Heart left ventricle (tissue), 16 donors: ENCODE results near the gene MGLL. TPM values are rescaled to one million over a fixed set of nuclear protein-coding genes. Genes with fewer than 3 reads are reported as not detected.

ENCODE experiments used
- ATAC-seq, 4 donors: fragments of 200-7000 bp; cut with Tn5 transposase; one replicate each; pipeline ENCODE4 v1.9.1; 2020 to 2022; ENCODE audit warnings: moderate library complexity in 4 of 4, mild to moderate bottlenecking in 3 of 4, moderate number of reproducible peaks in 1 of 4
- DNase-seq, 5 donors: peaks; one replicate each; pipeline ENCODE4 v3.0.0-alpha.2; 2020
- H3K27ac ChIP-seq, 12 donors: fragments of 200-600 bp; sonication (generic) in 4 of 12; one replicate each; pipeline versions ENCODE4 v1.5.0 to v1.8.0; 2016 to 2022; ENCODE audit warnings: mild to moderate bottlenecking in 2 of 12
- H3K27me3 ChIP-seq, 9 donors: fragments of 200-600 bp; sonication (generic) in 2 of 9; one replicate each; pipeline versions ENCODE4 v1.5.1 to v1.8.0; 2016 to 2022; ENCODE audit warnings: mild to moderate bottlenecking in 3 of 9
- H3K36me3 ChIP-seq, 9 donors: fragments of 200-600 bp; sonication (generic) in 2 of 9; one replicate each; pipeline versions ENCODE4 v1.5.0 to v1.8.0; 2018 to 2022; ENCODE audit warnings: mild to moderate bottlenecking in 2 of 9
- H3K4me1 ChIP-seq, 12 donors: fragments of 200-600 bp; sonication (generic) in 4 of 12; one replicate each; pipeline versions ENCODE4 v1.5.0 to v1.8.0; 2016 to 2022; ENCODE audit warnings: mild to moderate bottlenecking in 3 of 12
- H3K4me3 ChIP-seq, 12 donors: fragments of 200-600 bp; sonication (generic) in 4 of 12; one replicate each; pipeline versions ENCODE4 v1.5.0 to v1.8.0; 2017 to 2022; ENCODE audit warnings: mild to moderate bottlenecking in 9 of 12, moderate library complexity in 4 of 12
- H3K9me3 ChIP-seq, 12 donors: fragments of 200-600 bp; sonication (generic) in 4 of 12; one replicate each; pipeline versions ENCODE4 v1.5.0 to v1.8.0; 2016 to 2022; ENCODE audit warnings: mild to moderate bottlenecking in 1 of 12
- POLR2A ChIP-seq, 2 donors: fragments of 450-650 bp; IDR thresholded peaks; one replicate each; pipeline ENCODE4 v1.6.1; 2017; ENCODE audit warnings: antibody characterized with exemption in 2 of 2, mild to moderate bottlenecking in 2 of 2, moderate library complexity in 2 of 2
- WGBS, 4 donors: extraction: QIAGEN DNeasy Blood & Tissue Kit in 2 of 4; methylation state at CpG; one replicate each; pipeline versions ENCODE4 v1.1.5 to v1.1.7; 2013 to 2018; 5-methylcytosine and 5-hydroxymethylcytosine counted together
- intact Hi-C, 10 donors: fragments of 100-400 bp; cut with DNase I; formaldehyde crosslinking; loops; one replicate each; pipeline versions ENCODE4 v1.11.1 to v1.14.2; 2022
- polyA plus RNA-seq, 2 donors: library from polyadenylated mRNA; stranded (reverse); fragments of 200-250 nt; gene quantifications; one replicate each; pipeline ENCODE4 v1.2.3, GENCODE V29; 2013
- total RNA-seq, 9 donors: library from RNA; depleted of rRNA in 2 of 9; stranded (reverse); fragments of >200 nt in 2 of 9; fragmentation: NEBNext Ultra II Directional in 3 of 9; extraction: Animal tissue kit (Norgen Biotek cat#: 25700) in 3 of 9; gene quantifications; one replicate each; pipeline versions ENCODE4 v1.1.0 to v1.2.4, GENCODE V29; 2016 to 2023
- TF ChIP-seq, protein P1 (sequence below), 12 donors: fragments of 200-600 bp; sonication (generic) in 4 of 12; IDR thresholded peaks; one replicate each; pipeline versions ENCODE4 v1.5.0 to v1.8.0; 2018 to 2022; ENCODE audit warnings: antibody characterized with exemption in 12 of 12, mild to moderate bottlenecking in 5 of 12
- donor health status: ischemic (EF 13 %, LVEDD 7.1; RV severe dilation, severe dysfunction).
- donor health status: healthy with polysubstance abuse.
- donor health status: DM: no; HTN: yes; CAD: no.
- donor health status: DM: no; HTN: no; CAD: no.
- donor health status: ischemic (EF 25% LVEDD 6.9; RV normal size, moderate dysfunction).
- donor health status: ischemic (EF 25% LVEDD 5.7; RV mildly dilated, moderate dysfunction).
- donor health status: healthy.
- donor health status: DM: yes; HTN: yes; CAD: no.
- donor health status: ischemic (EF 35%, LVEDD 5.7; RV mildly dilated, moderate dysfunction).
- donor health status: nonischemic (EF 11% LVEDD 7.7; RV severe dilation, severe dysfunction).
- donor health status: DM: yes; HTN: yes; CAD: no.
- donor health status: PGD.
- donor health status: ischemic (EF 29% LVEDD 5.4; RV normal size, mild dysfunction).
- donor health status: nonischemic (EF 23%, LVEDD 6.1; RV moderate dilation, normal function).

The MGLL gene
- total and polyA plus RNA-seq, 11 donors: 38.5 to 119 (median 78.9) TPM

- WGBS, 4 donors: 95 to 100% (median 97%) methylated on average over 1 of the region's 1 CpG
- H3K36me3 ChIP-seq: peaks cover 0 to 35% (median 4%) of the 10 kb centered on the region in 9 donors
- intact Hi-C loops: loop anchor here in 1 of 10 donors (10.0 kb wide), 1 partner anchor 137 kb away; the partner anchor contains the start of gene KBTBD12
- ATAC-seq: no peak
- no peak overlapping the region for H3K4me3 ChIP-seq
- no peaks in the 10 kb centered on the region for H3K27me3 ChIP-seq
- TF ChIP-seq POLR2A (IDR thresholded peaks at IDR 0.05): no peak
- TF ChIP-seq, protein P1, sequence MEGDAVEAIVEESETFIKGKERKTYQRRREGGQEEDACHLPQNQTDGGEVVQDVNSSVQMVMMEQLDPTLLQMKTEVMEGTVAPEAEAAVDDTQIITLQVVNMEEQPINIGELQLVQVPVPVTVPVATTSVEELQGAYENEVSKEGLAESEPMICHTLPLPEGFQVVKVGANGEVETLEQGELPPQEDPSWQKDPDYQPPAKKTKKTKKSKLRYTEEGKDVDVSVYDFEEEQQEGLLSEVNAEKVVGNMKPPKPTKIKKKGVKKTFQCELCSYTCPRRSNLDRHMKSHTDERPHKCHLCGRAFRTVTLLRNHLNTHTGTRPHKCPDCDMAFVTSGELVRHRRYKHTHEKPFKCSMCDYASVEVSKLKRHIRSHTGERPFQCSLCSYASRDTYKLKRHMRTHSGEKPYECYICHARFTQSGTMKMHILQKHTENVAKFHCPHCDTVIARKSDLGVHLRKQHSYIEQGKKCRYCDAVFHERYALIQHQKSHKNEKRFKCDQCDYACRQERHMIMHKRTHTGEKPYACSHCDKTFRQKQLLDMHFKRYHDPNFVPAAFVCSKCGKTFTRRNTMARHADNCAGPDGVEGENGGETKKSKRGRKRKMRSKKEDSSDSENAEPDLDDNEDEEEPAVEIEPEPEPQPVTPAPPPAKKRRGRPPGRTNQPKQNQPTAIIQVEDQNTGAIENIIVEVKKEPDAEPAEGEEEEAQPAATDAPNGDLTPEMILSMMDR (IDR thresholded peaks at IDR 0.05): no peak
- peaks cover 0 to 8% (median 0%) of the 10 kb centered on the region in 12 donors for H3K9me3 ChIP-seq
- H3K4me1 ChIP-seq: peaks cover 9 to 86% (median 64%) of the 10 kb centered on the region in 12 donors
- DNase-seq: no peak
- no peak overlapping the region for H3K27ac ChIP-seq
Measured at GRCh38 chr3:127777332-127777731, 45.0 kb downstream of the MGLL start.

- Histone ChIP-seq H3K27me3 (no peaks in the 10 kb centered on the region), H3K36me3 (peaks cover 0 to 34% (median 4%) of the 10 kb centered on the region in 9 donors), H3K4me3 (no peak overlapping the region), H3K9me3 (peaks cover 0 to 8% (median 0%) of the 10 kb centered on the region in 12 donors), H3K4me1 (peaks cover 9 to 87% (median 55%) of the 10 kb centered on the region in 12 donors), H3K27ac (peak overlapping the region in 11 of 12 donors; percentile 24 to 79 (median 66))
- intact Hi-C loops: loop anchor here in 1 of 10 donors (10.0 kb wide), 1 partner anchor 138 kb away; the partner anchor contains the start of gene KBTBD12
- no peak for DNase-seq
- ATAC-seq: no peak
- no peak for TF ChIP-seq POLR2A (IDR thresholded peaks at IDR 0.05)
- TF ChIP-seq, protein P1 (IDR thresholded peaks at IDR 0.05): no peak
- 75 to 86% (median 83%) methylated on average over 3 to 10 of the region's 10 CpGs for WGBS, 4 donors
Measured at GRCh38 chr3:127776347-127776746, 46.0 kb downstream of the MGLL start.

DNA sequence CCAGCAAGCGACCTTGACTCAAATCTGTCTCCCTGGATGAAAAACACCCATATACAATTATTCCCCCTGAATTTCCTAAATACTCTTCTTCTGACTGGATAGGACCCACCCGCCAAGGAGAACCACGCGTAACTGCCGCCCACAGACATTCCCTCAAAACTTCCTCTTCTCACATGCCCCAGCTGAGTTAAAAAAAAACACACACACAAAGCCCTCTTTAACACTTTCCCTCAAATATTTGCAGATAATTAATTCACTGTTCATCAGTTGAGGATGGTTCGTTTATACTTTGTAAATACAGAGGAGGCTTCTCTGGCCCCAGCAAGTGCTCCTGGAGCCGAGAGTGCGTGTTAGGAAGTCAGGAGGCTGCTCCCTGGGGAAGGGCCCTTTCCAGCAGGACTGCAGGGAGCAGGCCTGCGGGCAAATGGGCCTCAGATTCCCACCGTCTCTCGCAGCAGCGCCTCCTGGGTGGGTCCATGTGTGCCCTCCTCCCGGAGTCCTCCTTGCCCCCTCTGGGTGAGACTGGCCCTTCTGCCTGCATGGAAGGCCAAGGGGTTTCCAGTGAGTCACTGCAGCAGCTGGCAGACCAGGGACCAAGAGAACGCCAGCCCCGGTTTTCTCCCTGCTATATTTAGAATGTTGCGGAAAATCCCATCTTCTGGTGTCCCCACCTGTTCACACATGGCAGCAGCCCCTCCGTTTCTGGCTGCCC, 46.8 kb downstream of the MGLL start:
- TF ChIP-seq, protein P1 (IDR thresholded peaks at IDR 0.05): no peak
- TF ChIP-seq POLR2A (IDR thresholded peaks at IDR 0.05): no peak
- peaks cover 0 to 8% (median 0%) of the 10 kb centered on the region in 12 donors for H3K9me3 ChIP-seq
- H3K27ac ChIP-seq: peak overlapping the region; percentile 24 to 79 (median 64)
- WGBS, 4 donors: 26 to 33% (median 30%) methylated on average over 15 to 17 of the region's 17 CpGs
- H3K36me3 ChIP-seq: peaks cover 0 to 26% (median 0%) of the 10 kb centered on the region in 9 donors
- peak in 4 of 5 donors; percentile 61 to 80 (median 69) for DNase-seq
- H3K27me3 ChIP-seq: no peaks in the 10 kb centered on the region
- peak overlapping the region in 1 of 12 donors; percentile 3 for H3K4me3 ChIP-seq
- intact Hi-C loops: loop anchor here in 1 of 10 donors (10.0 kb wide), 1 partner anchor 139 kb away; the partner anchor contains the start of gene KBTBD12
- peaks cover 9 to 87% (median 47%) of the 10 kb centered on the region in 12 donors for H3K4me1 ChIP-seq
- ATAC-seq: peak in 3 of 4 donors; percentile 29 to 63 (median 62)

DNA sequence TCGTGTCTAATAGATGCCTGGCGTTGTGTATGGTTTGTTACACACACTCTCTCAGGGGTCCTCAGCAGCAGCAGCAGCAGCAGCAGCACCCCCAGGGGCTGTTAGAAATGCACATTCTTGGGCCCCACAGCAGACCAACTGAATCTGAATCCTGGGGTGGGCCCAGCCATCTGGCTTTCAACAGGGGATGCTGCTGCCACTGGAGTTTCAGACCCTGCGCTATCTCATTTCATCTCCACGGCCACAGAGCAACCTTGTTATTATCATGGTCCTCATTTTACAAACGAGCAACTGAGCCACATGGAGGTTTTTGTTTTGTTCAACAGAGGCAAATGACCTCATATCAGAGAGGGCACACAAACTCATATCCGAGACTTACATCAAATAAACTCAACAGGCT, 47.7 kb downstream of the MGLL start:
- no peak for DNase-seq
- Histone ChIP-seq H3K4me3 (no peak overlapping the region), H3K9me3 (peaks cover 0 to 8% (median 0%) of the 10 kb centered on the region in 12 donors), H3K4me1 (peaks cover 9 to 87% (median 39%) of the 10 kb centered on the region in 12 donors), H3K27me3 (no peaks in the 10 kb centered on the region), H3K36me3 (peaks cover 0 to 20% (median 0%) of the 10 kb centered on the region in 9 donors), H3K27ac (peak overlapping the region in 5 of 12 donors; percentile 24 to 77 (median 67))
- intact Hi-C loops: loop anchor here in 1 of 10 donors (10.0 kb wide), 1 partner anchor 140 kb away; the partner anchor contains the start of gene KBTBD12
- ATAC-seq: no peak
- WGBS, 4 donors: 80 to 86% (median 84%) methylated on average over 6 of the region's 6 CpGs
- no peak for TF ChIP-seq POLR2A (IDR thresholded peaks at IDR 0.05)
- TF ChIP-seq, protein P1 (IDR thresholded peaks at IDR 0.05): no peak
